LNCAP (cell line): Measurements from ENCODE around the gene ALG9.

Experiments
- CTCF ChIP-seq: fragments of 450-650 bp; IDR thresholded peaks from 2 replicates; pipeline ENCODE4 v1.5.1; 2017; ENCODE audit warnings: mild to moderate bottlenecking

The ALG9 gene

GRCh38 chr11:111851067-111851466, 20.3 kb downstream of the ALG9 start:
- no peak for TF ChIP-seq CTCF

- TF ChIP-seq CTCF = no peak
Measured at GRCh38 chr11:111849631-111850030, 21.8 kb downstream of the ALG9 start.

- TF ChIP-seq CTCF = no peak
Measured at GRCh38 chr11:111846636-111847035, 24.7 kb downstream of the ALG9 start.

- TF ChIP-seq CTCF = no peak
Measured at GRCh38 chr11:111846063-111846462, 25.3 kb downstream of the ALG9 start.

GRCh38 chr11:111845276-111846028, 25.9 kb downstream of the ALG9 start:
- TF ChIP-seq CTCF = no peak

- TF ChIP-seq CTCF = no peak
Measured at GRCh38 chr11:111843661-111844060, 27.7 kb downstream of the ALG9 start.

- peak; percentile 86 for TF ChIP-seq CTCF
Measured at GRCh38 chr11:111841370-111842053, 29.9 kb downstream of the ALG9 start.
